GM21786 (cell line): ENCODE data around the gene COL4A1.

Experiments used
- ATAC-seq: cut with Tn5 transposase; IDR thresholded peaks from one replicate; pipeline ENCODE4 v1.9.1; 2021; ENCODE audit not compliant: unreplicated experiment

The COL4A1 gene

GRCh38 chr13:110225609-110226574 lies 81.1 kb downstream of the COL4A1 start:
- ATAC-seq: no peak

GRCh38 chr13:110225003-110225402 lies 82.0 kb downstream of the COL4A1 start:
- no peak for ATAC-seq

GRCh38 chr13:110224519-110224918 lies 82.4 kb downstream of the COL4A1 start:
- ATAC-seq: no peak

- ATAC-seq: no peak
These were observed 85.4 kb downstream of the COL4A1 start for GRCh38 chr13:110221406-110222117.

GRCh38 chr13:110220471-110220870 lies 86.5 kb downstream of the COL4A1 start:
- no peak for ATAC-seq

GRCh38 chr13:110218581-110219201 lies 88.3 kb downstream of the COL4A1 start:
- no peak for ATAC-seq

GRCh38 chr13:110217811-110218210 lies 89.1 kb downstream of the COL4A1 start:
- no peak for ATAC-seq

GRCh38 chr13:110217085-110217484 lies 89.9 kb downstream of the COL4A1 start:
- ATAC-seq: no peak

GRCh38 chr13:110216398-110217041 lies 90.4 kb downstream of the COL4A1 start:
- no peak for ATAC-seq

- no peak for ATAC-seq
These were observed 91.0 kb downstream of the COL4A1 start for GRCh38 chr13:110216006-110216397.

GRCh38 chr13:110215606-110216005 lies 91.4 kb downstream of the COL4A1 start:
- ATAC-seq: no peak

GRCh38 chr13:110214637-110215036 lies 92.3 kb downstream of the COL4A1 start:
- no peak for ATAC-seq

GRCh38 chr13:110213461-110214074 lies 93.4 kb downstream of the COL4A1 start:
- ATAC-seq: no peak

- no peak for ATAC-seq
These were observed 94.4 kb downstream of the COL4A1 start for GRCh38 chr13:110212529-110212928.

- no peak for ATAC-seq
These were observed 95.2 kb downstream of the COL4A1 start for GRCh38 chr13:110211735-110212134.

GRCh38 chr13:110211046-110211445 lies 95.9 kb downstream of the COL4A1 start:
- ATAC-seq: no peak

- ATAC-seq: no peak
These were observed 96.4 kb downstream of the COL4A1 start for GRCh38 chr13:110210604-110210985.

GRCh38 chr13:110209950-110210603 lies 96.9 kb downstream of the COL4A1 start:
- ATAC-seq: no peak

GRCh38 chr13:110208116-110208515 lies 98.8 kb downstream of the COL4A1 start:
- no peak for ATAC-seq

- ATAC-seq: no peak
These were observed 100.0 kb downstream of the COL4A1 start for GRCh38 chr13:110206996-110207395.
